Measurements from ENCODE around the gene RELN.
"Not testable (repeated sequence)": the region's sequence is repeated elsewhere in the genome, so short reads cannot be mapped to it uniquely, and the experiment has no call there.

Gene RELN

GRCh38 chr7:103989200-103989784, at the start of gene RELN:
TSS of gene RELN (minus strand) at chr7:103989658. CDS start at chr7:103989356, 302 bp downstream.
- H3K4me1 ChIP-seq (ENCODE audit: control insufficient read depth, insufficient read depth, low read length), result no peaks in the 10 kb centered on the region
- peak within 1 kb of the TSS; percentile 40 for H3K4me3 ChIP-seq (ENCODE audit: low read depth, low read length)
- ChIA-PET POLR2A (no interaction called here), CTCF (interaction anchor here (0.6 kb wide), 1 partner anchor 376 kb away, joined by 3 read pairs; no protein-coding TSS in a partner anchor)
- H3K9me3 ChIP-seq (ENCODE audit: control insufficient read depth, insufficient read depth, low read depth, low read length), result no peaks in the 10 kb centered on the region
- H3K27ac ChIP-seq (ENCODE audit: extremely low read depth, low read depth, low read length), result no peak within 1 kb of the TSS
- TF ChIP-seq ZBTB26 (tag by site-specific recombination; optimal IDR thresholded peaks at IDR 0.05), result peak; percentile 29
- 0 out of 2 replicates have a peak, but pooled peaks have one; percentile 16 for TF ChIP-seq GLIS2 (tag by site-specific recombination; IDR thresholded peaks at IDR 0.05)
- no peak for TF ChIP-seq ZNF560 (tag by site-specific recombination; IDR thresholded peaks at IDR 0.05; ENCODE audit: borderline replicate concordance)
- no peaks in the 10 kb centered on the region for H3K36me3 ChIP-seq (ENCODE audit: control insufficient read depth in 2 of 2, insufficient read depth in 1 of 2, low read length in 2 of 2)

GRCh38 chr7:104038136-104038535, 48.7 kb upstream of the RELN start:
- H3K4me1 ChIP-seq (ENCODE audit: control insufficient read depth, insufficient read depth, low read length), result no peaks in the 10 kb centered on the region
- ChIA-PET POLR2A (no interaction called here), CTCF (no interaction called here)
- TF ChIP-seq ZNF626 (tag by site-specific recombination; IDR thresholded peaks at IDR 0.05) (no peak), ZBTB1 (tag by site-specific recombination; IDR thresholded peaks at IDR 0.05) (no peak), SALL2 (tag by site-specific recombination; IDR thresholded peaks at IDR 0.05; ENCODE audit: borderline replicate concordance) (no peak), ZBTB6 (tag by site-specific recombination; IDR thresholded peaks at IDR 0.05) (no peak), FEZF1 (tag by site-specific recombination; IDR thresholded peaks at IDR 0.05) (no peak), ZNF514 (tag by site-specific recombination; IDR thresholded peaks at IDR 0.05) (no peak), SP3 (tag by site-specific recombination; IDR thresholded peaks at IDR 0.05) (no peak), ZBTB21 (tag by site-specific recombination; IDR thresholded peaks at IDR 0.05) (no peak), ZNF26 (tag by site-specific recombination; IDR thresholded peaks at IDR 0.05) (no peak), ZNF148 (tag by site-specific recombination; IDR thresholded peaks at IDR 0.05; ENCODE audit: borderline replicate concordance) (no peak)
- no peak overlapping the region for H3K27ac ChIP-seq (ENCODE audit: extremely low read depth, low read depth, low read length)
- no peaks in the 10 kb centered on the region for H3K9me3 ChIP-seq (ENCODE audit: control insufficient read depth, insufficient read depth, low read depth, low read length)
- H3K4me3 ChIP-seq (ENCODE audit: low read depth, low read length), result no peak overlapping the region
- H3K36me3 ChIP-seq (ENCODE audit: control insufficient read depth in 2 of 2, insufficient read depth in 1 of 2, low read length in 2 of 2), result no peaks in the 10 kb centered on the region

- H3K36me3 ChIP-seq (ENCODE audit: control insufficient read depth in 2 of 2, insufficient read depth in 1 of 2, low read length in 2 of 2); H3K27ac ChIP-seq (ENCODE audit: extremely low read depth, low read depth, low read length); POLR2A ChIA-PET; H3K9me3 ChIP-seq (ENCODE audit: control insufficient read depth, insufficient read depth, low read depth, low read length); H3K4me1 ChIP-seq (ENCODE audit: control insufficient read depth, insufficient read depth, low read length); CTCF ChIA-PET; H3K4me3 ChIP-seq (ENCODE audit: low read depth, low read length): not testable (repeated sequence)
These were observed 47.4 kb upstream of the RELN start for GRCh38 chr7:104036889-104037288.

Data from HEK293 (cell line).